DOHH2 (cell line): ENCODE results near the gene CCDC88B.

Experiments
- H3F3A ChIP-seq: fragments of 200-600 bp; sonication (generic), shearing (Covaris generic); 2 replicates; pipeline ENCODE4 v1.6.0; 2016; ENCODE audit warnings: antibody characterized with exemption, mild to moderate bottlenecking; ENCODE audit not compliant: control insufficient read depth, insufficient read depth
- H3K27ac ChIP-seq: fragments of 200-600 bp; sonication (generic); 2 replicates; pipeline ENCODE4 v1.5.1; 2014; ENCODE audit warnings: low read depth, mild to moderate bottlenecking, low read length, moderate library complexity
- H3K27me3 ChIP-seq: fragments of 200-600 bp; sonication (generic); 2 replicates; pipeline ENCODE4 v1.6.1; 2014; ENCODE audit warnings: mild to moderate bottlenecking, low read length, mixed read lengths; ENCODE audit not compliant: control insufficient read depth
- H3K36me3 ChIP-seq: fragments of 200-600 bp; sonication (generic); 2 replicates; pipeline ENCODE4 v1.6.1; 2014; ENCODE audit warnings: mild to moderate bottlenecking, low read length, moderate library complexity, mixed read lengths; ENCODE audit not compliant: control insufficient read depth
- H3K4me1 ChIP-seq: fragments of 200-600 bp; sonication (generic); 2 replicates; pipeline ENCODE4 v1.6.1; 2014; ENCODE audit warnings: mild to moderate bottlenecking, low read length, mixed read lengths; ENCODE audit not compliant: control insufficient read depth
- H3K4me2 ChIP-seq: fragments of 200-600 bp; sonication (generic); 2 replicates; pipeline ENCODE4 v1.6.0; 2014; ENCODE audit warnings: mild to moderate bottlenecking, low read length, moderate library complexity
- H3K4me3 ChIP-seq: fragments of 200-600 bp; sonication (generic); 2 replicates; pipeline ENCODE4 v1.5.1; 2014; ENCODE audit warnings: mild to moderate bottlenecking, low read length, mixed read lengths
- H3K79me2 ChIP-seq: fragments of 200-600 bp; sonication (generic); 2 replicates; pipeline ENCODE4 v1.6.1; 2014; ENCODE audit warnings: mild to moderate bottlenecking, low read length, mixed read lengths; ENCODE audit not compliant: control insufficient read depth
- H3K9me2 ChIP-seq: fragments of 200-600 bp; sonication (generic); replicated peaks from 2 replicates; pipeline ENCODE4 v1.6.1; 2014; ENCODE audit warnings: mild to moderate bottlenecking, low read length, mixed read lengths; ENCODE audit not compliant: control insufficient read depth
- H3K9me3 ChIP-seq: fragments of 200-600 bp; sonication (generic); 2 replicates; pipeline ENCODE4 v1.6.1; 2014; ENCODE audit warnings: antibody characterized with exemption, low read length, mixed read lengths; ENCODE audit not compliant: control insufficient read depth, insufficient read depth
- H4K20me1 ChIP-seq: fragments of 200-600 bp; sonication (generic); 2 replicates; pipeline ENCODE4 v1.6.0; 2014; ENCODE audit warnings: low read depth, mild to moderate bottlenecking, antibody characterized with exemption, low read length, moderate library complexity; ENCODE audit not compliant: control insufficient read depth, insufficient read depth
- EZH2phosphoT487 ChIP-seq: fragments of 200-600 bp; sonication (generic); IDR thresholded peaks from 2 replicates; pipeline ENCODE4 v1.6.1; 2017; ENCODE audit warnings: borderline replicate concordance, mild to moderate bottlenecking, antibody characterized with exemption, low read length, moderate library complexity, mixed read lengths
- TF ChIP-seq, protein P1 (sequence below): fragments of 200-600 bp; sonication (generic); IDR thresholded peaks from one replicate; pipeline ENCODE4 v1.5.1; 2014; ENCODE audit warnings: antibody characterized with exemption, mild to moderate bottlenecking, low read depth, low read length; ENCODE audit not compliant: poor library complexity, severe bottlenecking

The CCDC88B gene

DNA sequence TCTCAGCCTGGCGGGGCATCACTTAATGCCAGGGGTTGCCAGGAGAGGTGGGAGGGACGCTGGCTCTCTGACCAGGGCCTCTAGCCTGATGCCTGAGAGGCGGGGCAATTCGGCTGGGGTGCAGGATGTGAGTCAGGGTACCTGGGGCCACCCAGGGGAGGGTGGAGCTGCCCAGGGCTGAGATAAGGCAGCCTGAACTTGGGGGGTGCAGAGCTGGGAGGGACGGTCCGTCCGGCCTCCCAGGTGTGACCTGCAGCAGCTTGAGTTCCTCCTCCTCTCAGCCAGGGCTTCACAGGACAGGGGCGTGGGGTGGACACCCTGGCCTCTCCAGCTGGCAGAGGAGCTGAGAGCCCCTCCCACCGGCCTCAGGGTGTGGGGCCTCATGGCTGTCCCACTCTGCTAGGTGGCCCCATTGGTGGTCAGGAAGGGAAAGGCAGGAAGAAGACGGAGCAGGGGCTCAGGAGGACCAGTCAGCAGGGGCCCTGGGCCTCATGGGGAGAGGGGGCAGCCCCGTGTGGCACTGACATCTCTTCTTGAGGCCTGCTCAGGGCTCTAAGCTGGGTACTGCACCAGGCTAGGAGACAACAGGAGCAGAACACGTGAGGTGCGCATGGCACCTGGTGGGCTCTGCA is 18.0 kb downstream of the CCDC88B start:
- Histone ChIP-seq H3K4me1 (peaks cover 38% of the 10 kb centered on the region), H3K36me3 (peaks cover 20% of the 10 kb centered on the region), H3K79me2 (peaks cover 6% of the 10 kb centered on the region; the same call in 1 of the 2 replicates), H3K27me3 (no peaks in the 10 kb centered on the region), H3K9me2 (no peaks in the 10 kb centered on the region), H3K4me3 (peak overlapping the region; percentile 83), H3K9me3 (no peaks in the 10 kb centered on the region), H3K4me2 (peak overlapping the region; percentile 98), H4K20me1 (no peaks in the 10 kb centered on the region), H3F3A (peaks cover 5% of the 10 kb centered on the region), H3K27ac (no peak overlapping the region)
- no peak for TF ChIP-seq EZH2phosphoT487
- TF ChIP-seq, protein P1, sequence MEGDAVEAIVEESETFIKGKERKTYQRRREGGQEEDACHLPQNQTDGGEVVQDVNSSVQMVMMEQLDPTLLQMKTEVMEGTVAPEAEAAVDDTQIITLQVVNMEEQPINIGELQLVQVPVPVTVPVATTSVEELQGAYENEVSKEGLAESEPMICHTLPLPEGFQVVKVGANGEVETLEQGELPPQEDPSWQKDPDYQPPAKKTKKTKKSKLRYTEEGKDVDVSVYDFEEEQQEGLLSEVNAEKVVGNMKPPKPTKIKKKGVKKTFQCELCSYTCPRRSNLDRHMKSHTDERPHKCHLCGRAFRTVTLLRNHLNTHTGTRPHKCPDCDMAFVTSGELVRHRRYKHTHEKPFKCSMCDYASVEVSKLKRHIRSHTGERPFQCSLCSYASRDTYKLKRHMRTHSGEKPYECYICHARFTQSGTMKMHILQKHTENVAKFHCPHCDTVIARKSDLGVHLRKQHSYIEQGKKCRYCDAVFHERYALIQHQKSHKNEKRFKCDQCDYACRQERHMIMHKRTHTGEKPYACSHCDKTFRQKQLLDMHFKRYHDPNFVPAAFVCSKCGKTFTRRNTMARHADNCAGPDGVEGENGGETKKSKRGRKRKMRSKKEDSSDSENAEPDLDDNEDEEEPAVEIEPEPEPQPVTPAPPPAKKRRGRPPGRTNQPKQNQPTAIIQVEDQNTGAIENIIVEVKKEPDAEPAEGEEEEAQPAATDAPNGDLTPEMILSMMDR: no peak

DNA sequence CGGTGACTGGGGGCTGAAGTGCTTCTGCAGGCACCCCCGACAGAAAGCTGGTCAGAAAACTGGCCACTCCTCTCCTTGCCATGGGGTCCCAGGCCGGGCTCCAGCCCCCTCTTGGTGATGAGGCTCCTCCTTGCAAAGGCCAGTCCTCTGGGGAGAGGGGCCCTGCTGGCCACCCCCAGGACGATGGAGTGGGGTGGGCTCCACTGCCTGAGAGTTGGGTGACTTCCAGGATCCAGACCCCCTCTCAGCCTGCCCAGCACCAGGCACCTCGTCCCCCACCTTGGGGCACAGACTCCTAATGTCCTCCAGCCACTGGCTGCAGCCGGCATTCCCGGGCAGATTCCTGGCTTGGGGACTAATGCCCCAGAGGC is 18.5 kb downstream of the CCDC88B start:
- Histone ChIP-seq H3K4me2 (peak overlapping the region; percentile 98), H3K27me3 (no peaks in the 10 kb centered on the region), H4K20me1 (no peaks in the 10 kb centered on the region), H3K9me2 (no peaks in the 10 kb centered on the region), H3F3A (peaks cover 5% of the 10 kb centered on the region), H3K27ac (no peak overlapping the region), H3K4me3 (peak overlapping the region; percentile 83), H3K9me3 (no peaks in the 10 kb centered on the region), H3K79me2 (peaks cover 6% of the 10 kb centered on the region; the same call in 1 of the 2 replicates), H3K4me1 (peaks cover 38% of the 10 kb centered on the region), H3K36me3 (peaks cover 23% of the 10 kb centered on the region)
- TF ChIP-seq, protein P1: no peak
- TF ChIP-seq EZH2phosphoT487: no peak

DNA sequence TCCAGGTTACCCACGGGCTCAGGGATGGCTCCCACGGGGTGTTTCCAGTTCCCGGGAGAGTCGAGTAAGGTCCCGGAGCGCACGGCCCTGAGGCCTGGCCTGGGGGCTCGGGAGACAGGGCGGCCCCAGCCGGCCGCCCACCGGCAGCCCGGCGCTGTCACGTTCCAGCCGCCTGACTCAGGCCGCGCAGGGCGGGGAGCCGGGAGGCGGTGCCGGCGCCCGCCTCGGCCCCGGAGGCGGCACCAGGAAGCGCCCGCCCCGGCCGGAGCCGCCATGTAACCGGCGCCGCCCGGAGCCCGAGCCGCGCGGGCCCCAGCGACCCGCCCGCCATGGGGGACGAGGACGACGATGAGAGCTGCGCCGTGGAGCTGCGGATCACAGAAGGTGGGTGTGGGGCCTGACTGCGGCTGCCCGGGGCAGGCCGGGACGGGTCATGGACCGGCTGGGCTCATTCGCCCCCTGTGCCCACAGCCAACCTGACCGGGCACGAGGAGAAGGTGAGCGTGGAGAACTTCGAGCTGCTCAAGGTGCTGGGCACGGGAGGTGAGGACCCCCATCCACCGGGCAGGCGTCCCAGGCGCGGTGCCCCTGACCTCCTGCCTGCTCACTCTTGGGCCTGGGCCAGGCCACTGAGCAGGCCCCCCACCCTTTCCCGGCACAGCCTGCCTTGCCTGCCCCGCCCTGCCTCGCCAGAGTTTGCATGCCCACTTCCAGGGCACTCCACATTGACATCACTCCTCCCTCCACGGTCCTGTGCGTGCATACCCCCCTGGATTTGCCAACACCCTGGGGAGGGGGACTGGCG is 19.1 kb downstream of the CCDC88B start, which contains the start of gene RPS6KA4:
Gene RPS6KA4 (plus strand): TSS at position 256 of the 805 bp plus-strand sequence. CDS start 74 bp downstream, at position 330.
- Histone ChIP-seq H3K9me2 (no peaks in the 10 kb centered on the region), H3K4me2 (peak within 1 kb of the TSS; percentile 98), H3K27ac (no peak within 1 kb of the TSS), H3K36me3 (peaks cover 23% of the 10 kb centered on the region), H3K4me3 (peak within 1 kb of the TSS; percentile 83), H4K20me1 (no peaks in the 10 kb centered on the region), H3F3A (peaks cover 9% of the 10 kb centered on the region), H3K27me3 (no peaks in the 10 kb centered on the region), H3K4me1 (peaks cover 39% of the 10 kb centered on the region), H3K79me2 (peaks cover 6% of the 10 kb centered on the region; the same call in 1 of the 2 replicates), H3K9me3 (no peaks in the 10 kb centered on the region)
- no peak for TF ChIP-seq EZH2phosphoT487
- TF ChIP-seq, protein P1: no peak
